Measurements from ENCODE around the gene KLHDC8B.

Gene KLHDC8B

GRCh38 chr3:49183873-49184272, 12.5 kb downstream of the KLHDC8B start:
- no peaks in the 10 kb centered on the region for H3F3A ChIP-seq (ENCODE audit: insufficient read depth, low read length)
- no peak overlapping the region for H3K27ac ChIP-seq (ENCODE audit: low read depth, low read length, poor library complexity, severe bottlenecking)
- H3K79me2 ChIP-seq (ENCODE audit: insufficient read depth, low read length) = no peaks in the 10 kb centered on the region
- H2AFZ ChIP-seq (ENCODE audit: low read length) = no peak overlapping the region
- no peaks in the 10 kb centered on the region for H3K9me3 ChIP-seq (ENCODE audit: low read length)
- no peaks in the 10 kb centered on the region for H3K9me2 ChIP-seq (ENCODE audit: low read depth, low read length)
- no peaks in the 10 kb centered on the region for H4K20me1 ChIP-seq (ENCODE audit: insufficient read depth, low read length)
- H3K36me3 ChIP-seq (ENCODE audit: insufficient read depth, low read length) = no peaks in the 10 kb centered on the region
- no peak overlapping the region for H3K4me3 ChIP-seq (ENCODE audit: low read depth, low read length, poor library complexity, severe bottlenecking)
- no peaks in the 10 kb centered on the region; the same call in 1 of the 2 replicates for H3K27me3 ChIP-seq (ENCODE audit: insufficient read depth, low read length)
- H3K9ac ChIP-seq (ENCODE audit: low read length) = no peak overlapping the region
- H3K4me2 ChIP-seq (ENCODE audit: low read length) = no peak overlapping the region
- H3K4me1 ChIP-seq (ENCODE audit: insufficient read depth, low read length, severe bottlenecking) = no peaks in the 10 kb centered on the region
- no peak for TF ChIP-seq CTCF (IDR thresholded peaks at IDR 0.05; ENCODE audit: low read length)

- TF ChIP-seq CTCF (IDR thresholded peaks at IDR 0.05; ENCODE audit: low read length) (no peak), EZH2 (IDR thresholded peaks at IDR 0.05; ENCODE audit: borderline replicate concordance, low read length) (no peak)
- no peaks in the 10 kb centered on the region for H3K4me1 ChIP-seq (ENCODE audit: insufficient read depth, low read length, severe bottlenecking)
- no peak overlapping the region for H2AFZ ChIP-seq (ENCODE audit: low read length)
- H4K20me1 ChIP-seq (ENCODE audit: insufficient read depth, low read length) = no peaks in the 10 kb centered on the region
- no peak overlapping the region for H3K4me3 ChIP-seq (ENCODE audit: low read depth, low read length, poor library complexity, severe bottlenecking)
- H3K79me2 ChIP-seq (ENCODE audit: insufficient read depth, low read length) = no peaks in the 10 kb centered on the region
- H3K36me3 ChIP-seq (ENCODE audit: insufficient read depth, low read length) = no peaks in the 10 kb centered on the region
- no peaks in the 10 kb centered on the region for H3F3A ChIP-seq (ENCODE audit: insufficient read depth, low read length)
- H3K27ac ChIP-seq (ENCODE audit: low read depth, low read length, poor library complexity, severe bottlenecking) = no peak overlapping the region
- H3K4me2 ChIP-seq (ENCODE audit: low read length) = no peak overlapping the region
- no peak overlapping the region for H3K9ac ChIP-seq (ENCODE audit: low read length)
- H3K9me2 ChIP-seq (ENCODE audit: low read depth, low read length) = no peaks in the 10 kb centered on the region
- H3K9me3 ChIP-seq (ENCODE audit: low read length) = no peaks in the 10 kb centered on the region
- no peaks in the 10 kb centered on the region for H3K27me3 ChIP-seq (ENCODE audit: insufficient read depth, low read length)
These were observed 20.3 kb downstream of the KLHDC8B start for GRCh38 chr3:49191741-49192140.

GRCh38 chr3:49198161-49198560, 26.8 kb downstream of the KLHDC8B start:
- Histone ChIP-seq H3K4me1 (ENCODE audit: insufficient read depth, low read length, severe bottlenecking) (no peaks in the 10 kb centered on the region), H3K27me3 (ENCODE audit: insufficient read depth, low read length) (no peaks in the 10 kb centered on the region), H3K9me2 (ENCODE audit: low read depth, low read length) (no peaks in the 10 kb centered on the region), H3K4me2 (ENCODE audit: low read length) (no peak overlapping the region), H3K79me2 (ENCODE audit: insufficient read depth, low read length) (no peaks in the 10 kb centered on the region), H3K4me3 (ENCODE audit: low read depth, low read length, poor library complexity, severe bottlenecking) (no peak overlapping the region), H3K36me3 (ENCODE audit: insufficient read depth, low read length) (no peaks in the 10 kb centered on the region), H4K20me1 (ENCODE audit: insufficient read depth, low read length) (no peaks in the 10 kb centered on the region), H3F3A (ENCODE audit: insufficient read depth, low read length) (no peaks in the 10 kb centered on the region), H3K9ac (ENCODE audit: low read length) (no peak overlapping the region), H2AFZ (ENCODE audit: low read length) (no peak overlapping the region), H3K27ac (ENCODE audit: low read depth, low read length, poor library complexity, severe bottlenecking) (no peak overlapping the region), H3K9me3 (ENCODE audit: low read length) (no peaks in the 10 kb centered on the region)
- TF ChIP-seq EZH2 (IDR thresholded peaks at IDR 0.05; ENCODE audit: borderline replicate concordance, low read length) (no peak), CTCF (IDR thresholded peaks at IDR 0.05; ENCODE audit: low read length) (no peak)
